ENCODE measurements around the gene ABITRAM. TPM values are rescaled to one million over a fixed set of nuclear protein-coding genes. Genes with fewer than 3 reads are reported as not detected.

The ABITRAM gene
- polyA plus RNA-seq, 1 donor from 2014 or later, result 11.4 TPM

Other genes with a start within 250 kb of the ABITRAM start
- gene ACTL7B, start 78.4 kb upstream of the ABITRAM start, polyA plus RNA-seq, result not detected
- gene ACTL7A, start 72.1 kb upstream of the ABITRAM start, polyA plus RNA-seq, result not detected
- gene ELP1, start 276 bp upstream of the ABITRAM start, polyA plus RNA-seq, result 14.4 TPM
- gene CTNNAL1, start 79.1 kb downstream of the ABITRAM start, polyA plus RNA-seq, result 1.1 TPM
- gene TMEM245, start 185.5 kb downstream of the ABITRAM start, polyA plus RNA-seq, result 14.5 TPM
- gene FRRS1L, start 232.8 kb downstream of the ABITRAM start, polyA plus RNA-seq, result not detected

All from IgD-negative memory B cell (primary cell).